NCI-H226 (cell line): ENCODE measurements around the gene HINFP.
A peak's percentile ranks its signal among the peaks of the same experiment; 100 is the strongest.
"Not testable (repeated sequence)": the region's sequence is repeated elsewhere in the genome, so short reads cannot be mapped to it uniquely, and the experiment has no call there.

Experiments
- DNase-seq: peaks from one replicate; pipeline ENCODE4 v3.0.0-alpha.2; 2015

The HINFP gene

GRCh38 chr11:119160151-119160550 is 38.8 kb downstream of the HINFP start:
- DNase-seq, result no peak

GRCh38 chr11:119161871-119162270 is 40.5 kb downstream of the HINFP start:
- DNase-seq, result no peak

- DNase-seq, result peak; percentile 46
These were observed 45.1 kb downstream of the HINFP start for GRCh38 chr11:119166368-119167076.

GRCh38 chr11:119167077-119167458 is 45.7 kb downstream of the HINFP start:
- not testable (repeated sequence) for DNase-seq

- DNase-seq, result no peak
These were observed 46.6 kb downstream of the HINFP start for GRCh38 chr11:119167933-119168332.

- peak; percentile 73 for DNase-seq
These were observed 47.3 kb downstream of the HINFP start, which contains the start of gene NLRX1 for GRCh38 chr11:119168471-119169281. Gene NLRX1 (plus strand): TSS chr11:119168725. CDS start chr11:119171404, 2,679 bp downstream.

- peak; percentile 40 for DNase-seq
These were observed 47.9 kb downstream of the HINFP start for GRCh38 chr11:119169282-119169719.

- no peak for DNase-seq
These were observed 51.1 kb downstream of the HINFP start for GRCh38 chr11:119172513-119172912.

GRCh38 chr11:119173453-119173852 is 52.1 kb downstream of the HINFP start:
- DNase-seq, result no peak

- peak; percentile 31 for DNase-seq
These were observed 54.2 kb downstream of the HINFP start for GRCh38 chr11:119175493-119176077.

- no peak for DNase-seq
These were observed 56.8 kb downstream of the HINFP start for GRCh38 chr11:119178166-119178680.

- DNase-seq, result no peak
These were observed 58.0 kb downstream of the HINFP start for GRCh38 chr11:119179342-119179741.

GRCh38 chr11:119179983-119180382 is 58.6 kb downstream of the HINFP start:
- DNase-seq, result no peak

- no peak for DNase-seq
These were observed 59.6 kb downstream of the HINFP start for GRCh38 chr11:119180729-119181676.

- DNase-seq, result no peak
These were observed 60.5 kb downstream of the HINFP start for GRCh38 chr11:119181677-119182412.

GRCh38 chr11:119184399-119184798 is 63.0 kb downstream of the HINFP start:
- DNase-seq, result not testable (repeated sequence)
